SK-N-SH (cell line): ENCODE data around the gene PTPMT1. TPM values are rescaled to one million over a fixed set of nuclear protein-coding genes. Genes with fewer than 3 reads are reported as not detected.
A peak's percentile ranks its signal among the peaks of the same experiment; 100 is the strongest.
"Not testable (repeated sequence)": the region's sequence is repeated elsewhere in the genome, so short reads cannot be mapped to it uniquely, and the experiment has no call there.

Experiments used
- CTCF ChIA-PET: fragments of 300-600, 350-600 bp; formaldehyde crosslinking; extraction: SDS; loops from one replicate; lab custom pipeline; 2021; lab: Yijun Ruan, JAX
- POLR2A ChIA-PET: fragments of 350-600 bp; sonication (Branson Sonifier 250); formaldehyde crosslinking; extraction: SDS; loops from one replicate; lab custom pipeline; 2020; ENCODE audit warnings: antibody characterized with exemption, inconsistent platforms; lab: Yijun Ruan, JAX
- DNase-seq: peaks from one replicate; pipeline ENCODE4 v3.0.0; 2012
- H2AFZ ChIP-seq: fragments of 200-600 bp; sonication (generic); 2 replicates; pipeline ENCODE4 v1.8.1; 2016; ENCODE audit warnings: antibody characterized with exemption, mild to moderate bottlenecking, low read depth
- H3F3A ChIP-seq: fragments of 200-600 bp; sonication (generic); replicated peaks from 2 replicates; pipeline ENCODE3; 2016; ENCODE audit warnings: antibody characterized with exemption, mild to moderate bottlenecking; ENCODE audit not compliant: insufficient read depth
- H3K27ac ChIP-seq, 2 experiments: fragments of 200-500 bp in 1 of 2; fragments of 200-600 bp in 1 of 2; sonication (Bioruptor generic) in 1 of 2; sonication (generic), shearing (Covaris generic) in 1 of 2; 2 replicates each; pipeline versions ENCODE4 v1.5.1 to v1.6.1; 2014 to 2016; ENCODE audit warnings: low read depth in 2 of 2, inconsistent platforms in 1 of 2, low read length in 1 of 2, mild to moderate bottlenecking in 1 of 2, mixed read lengths in 1 of 2
- H3K27me3 ChIP-seq: fragments of 200-600 bp; sonication (generic), shearing (Covaris generic); 2 replicates; pipeline ENCODE4 v1.6.1; 2016; ENCODE audit warnings: mixed run types; ENCODE audit not compliant: insufficient read depth
- H3K36me3 ChIP-seq, 2 experiments: fragments of 200-500 bp in 1 of 2; fragments of 200-600 bp in 1 of 2; sonication (Bioruptor generic) in 1 of 2; sonication (generic) in 1 of 2; replicated peaks in 1 of 2; 2 replicates each; pipeline versions ENCODE3 to v1.5.1; 2014 to 2016; ENCODE audit warnings: low read length in 1 of 2, mild to moderate bottlenecking in 1 of 2; ENCODE audit not compliant: insufficient read depth in 2 of 2, control insufficient read depth in 1 of 2
- H3K4me1 ChIP-seq, 2 experiments: fragments of 200-500 bp in 1 of 2; fragments of 200-600 bp in 1 of 2; sonication (Bioruptor generic) in 1 of 2; sonication (generic), shearing (Covaris generic) in 1 of 2; 2 replicates each; pipeline versions ENCODE4 v1.5.1 to v1.6.1; 2014 to 2016; ENCODE audit warnings: low read depth in 1 of 2, low read length in 1 of 2, mixed run types in 1 of 2; ENCODE audit not compliant: insufficient read depth in 2 of 2, control insufficient read depth in 1 of 2
- H3K4me2 ChIP-seq: fragments of 200-600 bp; sonication (generic), shearing (Covaris generic); 2 replicates; pipeline ENCODE4 v1.6.1; 2017; ENCODE audit warnings: mixed run types
- H3K4me3 ChIP-seq, 2 experiments: fragments of 200-500 bp in 1 of 2; fragments of 200-600 bp in 1 of 2; sonication (Bioruptor generic) in 1 of 2; sonication (generic), shearing (Covaris generic) in 1 of 2; 2 replicates each; pipeline versions ENCODE4 v1.5.1 to v1.8.1; 2014 to 2016; ENCODE audit warnings: low read depth in 2 of 2, inconsistent platforms in 1 of 2, low read length in 1 of 2, mild to moderate bottlenecking in 1 of 2, mixed read lengths in 1 of 2, moderate library complexity in 1 of 2
- H3K79me2 ChIP-seq: fragments of 200-600 bp; sonication (generic); 2 replicates; pipeline ENCODE4 v1.8.1; 2017; ENCODE audit warnings: mild to moderate bottlenecking; ENCODE audit not compliant: insufficient read depth
- H3K9ac ChIP-seq: fragments of 200-600 bp; sonication (generic); 2 replicates; pipeline ENCODE4 v1.6.1; 2017; ENCODE audit warnings: mixed run types
- H3K9me2 ChIP-seq: fragments of 200-600 bp; sonication (generic); 2 replicates; pipeline ENCODE4 v1.6.1; 2017; ENCODE audit warnings: mixed run types
- H3K9me3 ChIP-seq: fragments of 200-600 bp; sonication (generic); 2 replicates; pipeline ENCODE4 v1.6.1; 2017; ENCODE audit warnings: mixed run types, mild to moderate bottlenecking, moderate library complexity
- H4K20me1 ChIP-seq: fragments of 200-600 bp; sonication (generic); 2 replicates; pipeline ENCODE4 v1.6.1; 2017; ENCODE audit warnings: mild to moderate bottlenecking, mixed run types; ENCODE audit not compliant: insufficient read depth
- ELF1 ChIP-seq: IDR thresholded peaks from 2 replicates; pipeline ENCODE4 v1.4.0; 2012
- EP300 ChIP-seq, 2 experiments: IDR thresholded peaks; 2 replicates each; pipeline versions ENCODE4 v1.4.0 to v1.6.1; 2012; ENCODE audit warnings: borderline replicate concordance in 1 of 2, low read depth in 1 of 2, low read length in 1 of 2
- FOSL2 ChIP-seq: IDR thresholded peaks from 2 replicates; pipeline ENCODE4 v1.4.0; 2012; ENCODE audit warnings: low read depth, mild to moderate bottlenecking, moderate library complexity, borderline replicate concordance
- GABPA ChIP-seq: IDR thresholded peaks from 2 replicates; pipeline ENCODE4 v1.4.0; 2012; ENCODE audit warnings: low read depth, mild to moderate bottlenecking
- GATA2 ChIP-seq: sonication (generic); formaldehyde crosslinking; IDR thresholded peaks from 2 replicates; pipeline ENCODE4 v1.5.0; 2020; ENCODE audit warnings: mild to moderate bottlenecking, missing genetic modification reagents
- JUND ChIP-seq: IDR thresholded peaks from 2 replicates; pipeline ENCODE4 v1.4.0; 2012
- MEF2A ChIP-seq: IDR thresholded peaks from 2 replicates; pipeline ENCODE4 v1.4.0; 2012; ENCODE audit warnings: low read depth, borderline replicate concordance
- MXI1 ChIP-seq: IDR thresholded peaks from 2 replicates; pipeline ENCODE4 v1.6.1; 2012; ENCODE audit warnings: mild to moderate bottlenecking, low read depth, low read length, improper control_type of control experiment
- NFIC ChIP-seq: IDR thresholded peaks from 2 replicates; pipeline ENCODE4 v1.4.0; 2012; ENCODE audit warnings: borderline replicate concordance
- NRF1 ChIP-seq: IDR thresholded peaks from 2 replicates; pipeline ENCODE4 v1.6.1; 2012; ENCODE audit warnings: low read depth, mild to moderate bottlenecking, low read length
- RAD21 ChIP-seq: IDR thresholded peaks from 2 replicates; pipeline ENCODE4 v1.6.1; 2012; ENCODE audit warnings: mild to moderate bottlenecking, low read length
- RCOR1 ChIP-seq: fragments of 150-350 bp; IDR thresholded peaks from 2 replicates; pipeline ENCODE4 v1.6.1; 2017; ENCODE audit warnings: antibody characterized with exemption, low read length
- RXRA ChIP-seq: IDR thresholded peaks from 2 replicates; pipeline ENCODE4 v1.4.0; 2012; ENCODE audit warnings: low read depth, mild to moderate bottlenecking, borderline replicate concordance
- SIN3A ChIP-seq: IDR thresholded peaks from 2 replicates; pipeline ENCODE4 v1.6.1; 2012; ENCODE audit warnings: low read depth, mild to moderate bottlenecking, low read length, moderate library complexity, borderline replicate concordance
- SMC3 ChIP-seq: IDR thresholded peaks from 2 replicates; pipeline ENCODE4 v1.6.1; 2012; ENCODE audit warnings: low read depth, low read length, improper control_type of control experiment
- WGBS: methylation state at CpG from one replicate; pipeline ENCODE4 v1.1.6; 2017; ENCODE audit warnings: low lambda C conversion rate; 5-methylcytosine and 5-hydroxymethylcytosine counted together
- polyA plus RNA-seq, 3 experiments: library from polyadenylated mRNA; depleted of rRNA; stranded (reverse); fragments of >200 nt; gene quantifications; 2 replicates each; pipeline ENCODE4 v1.2.3, GENCODE V29; 2012
- TF ChIP-seq, protein P1 (sequence below): fragments of 150-350 bp; IDR thresholded peaks from 2 replicates; pipeline ENCODE4 v1.6.1; 2017; ENCODE audit warnings: antibody characterized with exemption, low read length, low read depth, borderline replicate concordance
- TF ChIP-seq, protein P2 (sequence below): IDR thresholded peaks from 2 replicates; pipeline ENCODE4 v1.4.0; 2012; ENCODE audit warnings: low read depth
- TF ChIP-seq, protein P3 (sequence below): IDR thresholded peaks from 2 replicates; pipeline ENCODE4; 2012

PTPMT1 gene
- polyA plus RNA-seq, 1 of the 3 experiments (the other 2 are of a cell fraction) = 64.4 TPM

DNA sequence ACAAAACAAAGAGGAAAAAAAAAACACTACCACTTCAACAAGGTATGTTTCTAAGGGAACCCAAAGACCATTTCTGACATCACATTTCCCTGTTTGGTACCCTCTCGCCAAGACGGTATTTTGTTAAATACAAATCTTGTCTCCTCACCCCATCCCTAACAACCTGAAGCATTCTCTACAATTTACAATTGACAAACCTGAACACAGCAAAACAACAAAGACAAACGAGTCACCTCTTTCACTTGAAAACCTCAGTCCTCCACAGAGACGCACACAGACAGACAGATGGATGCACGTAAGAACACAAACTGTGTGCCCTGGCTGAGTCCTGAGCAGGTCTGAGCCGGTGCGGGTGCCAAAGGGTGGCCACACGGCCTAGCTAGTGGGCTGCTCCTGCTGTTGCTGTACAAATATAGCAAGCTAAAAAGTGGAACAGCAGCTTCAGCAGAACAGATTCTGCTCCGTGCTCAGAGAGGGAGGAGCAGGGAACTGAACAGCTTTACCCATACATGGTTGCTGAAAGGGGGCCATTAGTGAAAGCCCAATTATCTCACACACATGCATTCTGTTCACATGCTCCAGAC, 41.0 kb upstream of the PTPMT1 start:
- DNase-seq = peak; percentile 34
- Histone ChIP-seq H3F3A (peaks cover 29% of the 10 kb centered on the region), H3K4me2 (peak overlapping the region; percentile 58), H3K4me3 (peak overlapping the region in 1 of 2 experiments; percentile 35; a peak in 2 of 4 replicates), H3K4me1 (peaks cover 18 to 45% of the 10 kb centered on the region in 2 experiments), H3K9me2 (no peaks in the 10 kb centered on the region), H3K36me3 (peaks cover 0 to 21% of the 10 kb centered on the region in 2 experiments), H3K27me3 (no peaks in the 10 kb centered on the region), H3K9me3 (no peaks in the 10 kb centered on the region), H3K9ac (peak overlapping the region; percentile 26; the same call in 1 of the 2 replicates), H2AFZ (no peak overlapping the region), H4K20me1 (peaks cover 96% of the 10 kb centered on the region), H3K27ac (peak overlapping the region; percentile 51 to 92), H3K79me2 (peaks cover 100% of the 10 kb centered on the region)
- ChIA-PET POLR2A (no interaction called here), CTCF (interaction anchor here (1.1 to 1.8 kb wide), 4 partner anchors 10 to 29 kb away, joined by 3 to 5 read pairs (median 3); partner anchors contain the start of gene CELF1)
- TF ChIP-seq MXI1 (0 out of 2 replicates have a peak, but pooled peaks have one; percentile 26), RCOR1 (no peak)
- WGBS = 58% methylated on average over 9 of the region's 9 CpGs

DNA sequence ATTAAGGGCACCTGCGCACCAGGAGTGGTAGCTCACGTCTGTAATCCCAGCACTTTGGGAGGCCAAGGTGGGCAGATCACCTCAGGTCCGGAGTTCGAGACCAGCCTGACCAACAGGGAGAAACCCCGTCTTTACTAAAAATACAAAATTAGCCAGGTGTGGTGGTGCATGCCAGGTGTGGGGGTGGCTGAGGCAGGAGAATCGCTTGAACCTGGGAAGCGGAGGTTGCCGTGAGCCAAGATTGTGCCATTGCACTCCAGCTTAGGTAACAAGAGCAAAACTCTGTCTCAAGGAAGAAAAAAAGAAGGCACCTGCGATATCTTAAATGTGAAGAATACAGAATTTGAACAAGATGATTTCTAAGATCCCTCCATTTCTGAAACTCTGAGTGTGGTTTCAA, 39.4 kb upstream of the PTPMT1 start:
- H3K9ac ChIP-seq, H3K9me2 ChIP-seq, H3K27me3 ChIP-seq, DNase-seq, H2AFZ ChIP-seq, H3K9me3 ChIP-seq, H3K4me3 ChIP-seq: not testable (repeated sequence)
- ChIA-PET CTCF (interaction anchor here (0.6 kb wide), 1 partner anchor 47 kb away, joined by 3 read pairs; no protein-coding TSS in a partner anchor), POLR2A (interaction anchor here (1.0 kb wide), 1 partner anchor 17 kb away, joined by 3 read pairs; no protein-coding TSS in a partner anchor)
- H3K79me2 ChIP-seq = peaks cover 100% of the 10 kb centered on the region
- 94% methylated on average over 9 of the region's 9 CpGs for WGBS
- peaks cover 0 to 22% of the 10 kb centered on the region in 2 experiments for H3K36me3 ChIP-seq
- H3K4me1 ChIP-seq = peaks cover 18 to 34% of the 10 kb centered on the region in 2 experiments
- 0 out of 2 replicates have a peak overlapping the region, but pooled peaks have one; percentile 58 for H3K4me2 ChIP-seq
- H4K20me1 ChIP-seq = peaks cover 97% of the 10 kb centered on the region
- peak overlapping the region in 1 of 2 experiments; percentile 92; a peak in 1 of 4 replicates for H3K27ac ChIP-seq
- H3F3A ChIP-seq = peaks cover 29% of the 10 kb centered on the region

DNA sequence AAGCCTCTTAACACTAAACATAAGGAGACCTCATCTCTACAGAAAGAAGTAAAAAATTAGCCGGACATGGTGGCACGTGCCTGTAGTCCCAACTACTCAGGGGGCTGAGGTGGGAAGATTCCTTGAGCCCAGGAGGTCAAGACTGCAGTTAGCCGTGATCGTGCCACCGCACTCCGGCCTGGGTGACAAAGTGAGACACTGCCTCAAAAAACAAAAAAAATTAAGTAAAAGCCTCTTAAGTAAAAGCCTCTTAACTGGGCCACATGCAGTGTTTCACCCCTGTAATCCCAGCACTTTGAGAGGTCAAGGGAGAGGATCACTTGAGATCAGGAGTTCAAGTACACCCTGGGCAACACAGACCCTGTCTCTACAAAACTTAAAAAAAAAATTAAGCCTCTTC, 38.2 kb upstream of the PTPMT1 start:
- Histone ChIP-seq H2AFZ (no peak overlapping the region), H4K20me1 (peaks cover 97% of the 10 kb centered on the region), H3K36me3 (peaks cover 0 to 23% of the 10 kb centered on the region in 2 experiments), H3K9me2 (no peaks in the 10 kb centered on the region), H3K27me3 (no peaks in the 10 kb centered on the region), H3K27ac (no peak overlapping the region), H3K9ac (no peak overlapping the region), H3K9me3 (no peaks in the 10 kb centered on the region), H3K4me1 (peaks cover 18 to 34% of the 10 kb centered on the region in 2 experiments), H3F3A (peaks cover 29% of the 10 kb centered on the region), H3K4me3 (no peak overlapping the region), H3K4me2 (no peak overlapping the region), H3K79me2 (peaks cover 100% of the 10 kb centered on the region)
- CTCF ChIA-PET = no interaction called here
- WGBS = 96% methylated on average over 6 of the region's 6 CpGs
- DNase-seq = no peak
- POLR2A ChIA-PET = no interaction called here
- TF ChIP-seq, protein P1, sequence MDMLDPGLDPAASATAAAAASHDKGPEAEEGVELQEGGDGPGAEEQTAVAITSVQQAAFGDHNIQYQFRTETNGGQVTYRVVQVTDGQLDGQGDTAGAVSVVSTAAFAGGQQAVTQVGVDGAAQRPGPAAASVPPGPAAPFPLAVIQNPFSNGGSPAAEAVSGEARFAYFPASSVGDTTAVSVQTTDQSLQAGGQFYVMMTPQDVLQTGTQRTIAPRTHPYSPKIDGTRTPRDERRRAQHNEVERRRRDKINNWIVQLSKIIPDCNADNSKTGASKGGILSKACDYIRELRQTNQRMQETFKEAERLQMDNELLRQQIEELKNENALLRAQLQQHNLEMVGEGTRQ = no peak
- no peak for TF ChIP-seq FOSL2
- no peak for TF ChIP-seq SMC3
- no peak for TF ChIP-seq MEF2A
- TF ChIP-seq RAD21 = no peak
- no peak for TF ChIP-seq SIN3A
- TF ChIP-seq, protein P2, sequence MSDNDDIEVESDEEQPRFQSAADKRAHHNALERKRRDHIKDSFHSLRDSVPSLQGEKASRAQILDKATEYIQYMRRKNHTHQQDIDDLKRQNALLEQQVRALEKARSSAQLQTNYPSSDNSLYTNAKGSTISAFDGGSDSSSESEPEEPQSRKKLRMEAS = no peak
- no peak for TF ChIP-seq JUND
- TF ChIP-seq, protein P3, sequence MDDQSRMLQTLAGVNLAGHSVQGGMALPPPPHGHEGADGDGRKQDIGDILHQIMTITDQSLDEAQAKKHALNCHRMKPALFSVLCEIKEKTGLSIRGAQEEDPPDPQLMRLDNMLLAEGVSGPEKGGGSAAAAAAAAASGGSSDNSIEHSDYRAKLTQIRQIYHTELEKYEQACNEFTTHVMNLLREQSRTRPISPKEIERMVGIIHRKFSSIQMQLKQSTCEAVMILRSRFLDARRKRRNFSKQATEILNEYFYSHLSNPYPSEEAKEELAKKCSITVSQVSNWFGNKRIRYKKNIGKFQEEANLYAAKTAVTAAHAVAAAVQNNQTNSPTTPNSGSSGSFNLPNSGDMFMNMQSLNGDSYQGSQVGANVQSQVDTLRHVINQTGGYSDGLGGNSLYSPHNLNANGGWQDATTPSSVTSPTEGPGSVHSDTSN = no peak
- no peak for TF ChIP-seq NRF1
- TF ChIP-seq NFIC = no peak
- no peak for TF ChIP-seq GATA2 (CRISPR knock-in tag)
- TF ChIP-seq RXRA = no peak
- TF ChIP-seq RCOR1 = no peak
- TF ChIP-seq GABPA = no peak
- no peak for TF ChIP-seq ELF1
- TF ChIP-seq EP300 (IDR thresholded peaks at IDR 0.05; ENCODE audit: borderline replicate concordance in 1 of 2, low read depth in 1 of 2, low read length in 1 of 2) = no peak
